GM18507 (cell line): ENCODE results near the gene ALPL.

Experiments
- DNase-seq: peaks from one replicate; pipeline ENCODE4 v3.0.0; 2011; ENCODE audit warnings: low read depth; ENCODE audit not compliant: insufficient read length; ENCODE audit errors: extremely low spot score
- FAIRE-seq: peaks from 2 replicates; lab custom pipeline; 2011; peaks lifted over from hg19 to GRCh38; lab: Jason Lieb, UNC

Gene ALPL

DNA sequence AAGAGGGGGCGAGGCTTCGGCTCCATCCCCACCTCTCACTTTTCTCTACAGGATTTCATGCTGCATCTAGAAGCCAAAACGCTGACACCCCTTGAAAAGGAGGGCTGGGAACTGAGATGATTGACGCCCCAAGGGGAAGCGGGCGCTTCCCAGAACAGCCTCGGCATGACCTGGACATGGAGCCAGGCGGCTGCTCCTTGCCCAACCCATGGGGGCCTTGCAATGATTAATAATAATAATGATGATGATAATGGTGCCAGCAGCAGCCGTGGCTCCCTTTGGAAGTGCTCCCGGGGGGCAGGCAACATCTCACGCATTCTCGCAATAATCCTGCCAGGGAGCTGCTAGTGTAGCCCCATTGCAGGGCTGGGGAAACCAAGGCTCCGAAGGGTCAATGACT, 81.7 kb downstream of the ALPL start:
- FAIRE-seq = no peak

DNA sequence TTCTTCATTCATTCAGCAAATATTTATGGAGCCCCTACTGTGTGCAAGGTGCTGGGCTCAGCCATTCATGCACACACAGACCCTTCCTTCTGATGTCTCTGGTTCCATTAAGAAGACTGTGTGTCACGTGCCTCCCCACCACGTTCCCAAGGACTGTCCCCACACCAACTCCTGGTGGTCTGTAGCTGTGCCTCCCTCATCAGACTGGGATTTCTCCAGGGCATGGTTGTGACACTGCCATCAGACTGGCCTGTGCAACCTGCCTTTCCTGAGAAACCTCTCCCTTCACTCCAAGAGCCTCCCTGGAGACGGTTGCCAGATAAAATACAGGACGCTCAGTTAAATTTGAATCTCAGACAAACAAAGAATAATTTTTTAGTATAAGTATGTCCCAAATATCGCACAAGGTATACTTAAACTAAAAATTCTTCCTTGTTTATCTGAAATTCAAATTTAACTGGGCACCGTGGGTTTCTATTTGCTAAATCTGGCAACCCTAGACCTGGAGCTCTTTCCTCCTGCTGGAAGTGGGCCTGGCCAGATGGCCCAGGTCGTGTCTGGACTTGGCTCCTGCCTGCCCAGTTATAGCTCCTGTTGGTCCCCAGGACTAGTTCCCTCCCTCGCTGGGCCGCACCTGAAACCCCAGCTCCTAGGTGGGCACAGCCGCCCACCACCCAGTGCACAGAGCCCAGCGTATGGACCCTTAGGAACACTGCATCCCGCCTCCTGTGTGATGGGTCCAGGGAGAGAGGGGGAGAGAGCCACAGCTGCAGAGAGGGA, 83.1 kb downstream of the ALPL start:
- FAIRE-seq (no peak), DNase-seq (no peak)

More for the DNA sequence above, 81.7 kb downstream of the ALPL start:
- no peak for DNase-seq

DNA sequence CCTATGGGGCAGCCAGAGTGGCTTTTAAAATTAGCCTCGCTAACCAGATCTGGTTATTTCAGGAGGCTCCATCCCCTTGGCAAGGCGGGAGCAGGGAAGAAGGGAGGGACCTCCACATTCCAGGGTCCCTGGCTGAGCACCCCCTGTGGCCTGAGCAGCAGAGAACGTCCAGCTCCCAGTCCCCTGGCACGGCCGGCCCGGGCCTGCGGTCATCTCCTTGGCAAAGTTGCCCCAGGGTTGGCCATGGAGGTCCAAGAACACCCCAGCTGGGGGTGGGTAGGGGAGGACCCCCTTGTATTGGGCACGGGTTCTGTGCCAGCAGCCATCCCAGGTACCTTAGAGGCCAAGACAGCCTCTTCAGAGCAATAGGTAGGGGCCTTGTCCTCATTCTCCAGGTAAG, 84.0 kb downstream of the ALPL start:
- DNase-seq (no peak), FAIRE-seq (no peak)

DNA sequence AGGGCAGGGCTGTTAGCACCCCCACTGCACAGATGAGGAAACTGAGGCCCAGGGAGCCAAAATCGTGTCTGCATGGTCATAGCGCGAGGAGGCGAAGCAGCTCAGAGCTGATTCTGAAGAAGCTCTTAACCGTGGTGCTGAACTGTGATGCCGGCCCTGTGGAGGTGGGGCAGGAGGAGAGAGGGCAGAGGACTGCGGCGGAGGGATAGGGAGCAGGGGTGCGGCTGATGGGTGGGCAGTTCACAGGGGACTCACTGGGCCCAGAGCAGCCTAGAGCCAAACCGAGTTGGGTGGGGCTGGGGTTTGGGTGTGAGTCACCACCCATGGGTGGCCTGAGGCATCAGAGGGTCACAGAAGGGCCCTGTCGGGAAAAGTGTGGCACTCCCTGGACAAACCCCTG, 85.3 kb downstream of the ALPL start:
- DNase-seq (no peak), FAIRE-seq (no peak)

DNA sequence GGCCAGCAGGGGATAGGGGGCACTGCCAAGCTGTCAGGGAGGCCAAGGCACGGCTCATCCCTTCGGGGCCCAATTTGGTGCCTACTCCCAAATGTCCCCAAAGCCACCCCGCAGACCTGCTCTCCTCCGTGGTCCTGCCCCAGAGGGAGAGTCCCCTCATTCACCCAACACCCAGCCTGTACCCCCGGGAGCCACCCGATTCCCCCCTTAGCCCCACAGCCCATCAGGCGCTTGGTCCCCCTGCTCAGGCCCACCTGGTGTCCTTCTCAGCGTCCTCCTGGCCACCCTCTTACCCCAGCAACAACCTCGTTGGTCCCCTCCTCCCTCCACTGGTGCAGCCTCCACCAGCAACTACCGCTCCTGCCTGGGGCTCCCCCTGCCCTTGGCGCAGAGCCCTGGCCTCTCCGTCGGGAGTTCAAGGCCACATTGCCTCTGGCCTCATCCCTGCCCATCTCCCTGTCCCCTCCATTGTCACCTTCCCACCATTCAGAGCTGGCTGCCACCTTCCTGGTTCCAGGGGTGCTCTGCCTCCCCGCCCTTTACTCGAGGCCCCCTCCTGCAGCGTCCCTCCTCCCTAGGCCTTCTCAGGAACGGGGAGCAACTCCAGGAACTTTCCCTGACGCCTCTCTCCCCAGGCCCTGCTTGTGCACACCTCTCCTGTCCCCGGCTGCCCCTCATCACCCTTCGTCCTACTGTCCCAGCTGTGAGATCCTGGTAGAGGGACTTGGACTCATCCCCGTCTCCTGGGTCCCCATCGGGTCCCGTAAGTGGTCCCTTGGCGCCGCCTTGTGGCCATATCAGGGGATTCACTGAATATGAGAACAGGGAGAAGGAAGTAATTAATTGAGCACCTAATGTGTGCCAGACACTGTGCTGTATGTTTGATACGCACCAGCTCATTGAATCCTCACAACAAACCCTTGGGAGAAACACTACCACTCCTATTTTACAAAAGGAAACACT, 86.0 kb downstream of the ALPL start:
- DNase-seq (peak; percentile 33), FAIRE-seq (peak; percentile 5)

DNA sequence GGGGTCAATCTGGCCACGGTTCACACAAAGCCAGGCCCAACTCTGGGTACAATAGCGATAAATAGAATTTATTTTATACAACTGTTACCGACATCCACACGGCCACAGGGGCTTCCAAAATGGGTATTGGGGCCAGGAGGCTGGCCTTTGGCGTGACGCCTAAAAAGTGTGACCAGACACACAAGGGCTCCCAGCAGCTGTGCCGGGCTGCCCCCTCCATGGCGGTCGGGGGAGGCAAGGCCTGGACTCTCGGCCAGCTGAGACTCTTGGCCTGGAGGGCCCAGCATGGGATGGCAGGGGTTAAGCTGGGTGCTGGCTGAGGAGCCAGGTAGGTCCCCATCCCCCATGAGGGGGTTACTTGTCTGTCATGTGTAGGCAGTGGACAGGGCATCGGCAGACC, 87.0 kb downstream of the ALPL start:
- FAIRE-seq (no peak), DNase-seq (no peak)

DNA sequence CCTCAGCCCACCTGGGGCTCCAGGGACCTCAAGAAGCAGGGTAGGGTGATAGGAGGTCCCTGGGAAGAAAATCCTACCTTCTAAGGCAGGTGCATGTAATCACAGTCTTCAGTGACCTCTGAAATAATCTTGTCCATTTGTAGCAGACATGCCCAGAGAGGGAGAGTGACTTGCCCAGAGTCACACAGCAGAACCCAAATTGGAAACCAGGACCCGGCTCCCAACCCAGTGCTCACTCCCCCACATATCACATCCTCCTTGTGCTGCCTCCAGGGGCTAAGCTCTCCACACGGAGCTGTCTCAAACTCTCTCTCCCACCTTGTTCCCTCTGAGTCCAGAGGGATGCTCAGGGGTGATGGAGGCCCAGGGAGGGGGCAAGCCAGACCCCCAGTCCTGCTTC, 87.4 kb downstream of the ALPL start:
- DNase-seq = no peak
- FAIRE-seq = no peak

DNA sequence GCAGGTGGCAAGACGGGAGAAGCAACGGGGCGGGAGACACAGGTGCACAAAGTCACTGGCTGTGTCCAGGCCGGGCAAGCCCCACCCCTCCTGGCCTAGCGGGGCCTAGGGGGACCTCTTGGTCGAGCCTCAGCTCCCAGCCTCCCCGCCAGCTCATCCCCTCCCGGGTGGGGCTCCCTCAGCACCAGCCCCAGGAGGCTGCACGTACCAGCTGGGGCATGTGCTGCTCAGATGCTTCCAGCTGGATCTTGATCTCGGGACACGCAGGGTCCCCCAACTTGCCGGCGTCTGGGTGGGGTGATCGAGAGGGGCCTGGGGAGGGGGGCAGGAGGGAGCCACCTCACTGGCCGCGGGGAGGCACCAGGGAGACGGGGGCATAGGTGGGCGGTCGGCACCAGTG, 88.5 kb downstream of the ALPL start:
- FAIRE-seq = no peak
- DNase-seq = no peak

DNA sequence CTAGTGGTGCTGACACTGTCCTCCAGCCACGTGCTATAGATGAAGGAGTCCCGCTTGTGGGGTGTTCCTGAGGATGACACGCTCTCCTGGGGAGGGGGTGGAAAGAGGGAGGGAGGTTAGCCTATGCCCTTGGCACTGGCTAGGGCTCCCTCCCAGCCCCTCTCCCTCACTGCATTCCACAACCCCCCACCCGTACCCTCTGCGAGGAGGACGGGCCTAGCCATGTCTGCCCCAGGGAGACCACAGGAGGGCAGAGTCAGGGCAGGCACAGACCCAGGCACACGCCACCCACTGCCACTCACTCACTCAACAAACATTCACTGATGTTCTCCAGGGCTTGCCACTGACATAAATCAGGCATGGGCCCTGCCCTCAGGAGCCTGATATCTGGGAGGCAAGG, 89.2 kb downstream of the ALPL start:
- DNase-seq (no peak), FAIRE-seq (no peak)

DNA sequence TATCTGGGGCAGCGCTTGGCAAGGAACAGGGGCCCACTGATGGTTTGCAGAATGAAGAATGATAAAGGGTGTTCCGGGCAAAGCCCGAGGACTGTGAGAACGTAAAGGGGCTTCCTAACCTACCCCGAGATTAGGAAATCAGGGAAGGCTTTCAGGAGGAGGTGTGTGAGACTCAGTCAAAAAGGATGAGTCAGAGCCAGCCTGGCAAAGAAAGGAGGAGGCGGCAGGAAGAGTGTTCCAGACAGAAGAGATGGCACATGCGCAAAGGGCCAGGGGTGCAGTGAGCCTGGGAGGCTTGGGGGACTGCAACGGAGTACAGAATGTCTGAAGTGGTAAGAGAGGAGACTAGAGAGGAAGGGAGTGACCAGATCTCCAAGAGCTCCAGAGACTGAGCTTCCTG, 89.7 kb downstream of the ALPL start:
- no peak for FAIRE-seq

DNA sequence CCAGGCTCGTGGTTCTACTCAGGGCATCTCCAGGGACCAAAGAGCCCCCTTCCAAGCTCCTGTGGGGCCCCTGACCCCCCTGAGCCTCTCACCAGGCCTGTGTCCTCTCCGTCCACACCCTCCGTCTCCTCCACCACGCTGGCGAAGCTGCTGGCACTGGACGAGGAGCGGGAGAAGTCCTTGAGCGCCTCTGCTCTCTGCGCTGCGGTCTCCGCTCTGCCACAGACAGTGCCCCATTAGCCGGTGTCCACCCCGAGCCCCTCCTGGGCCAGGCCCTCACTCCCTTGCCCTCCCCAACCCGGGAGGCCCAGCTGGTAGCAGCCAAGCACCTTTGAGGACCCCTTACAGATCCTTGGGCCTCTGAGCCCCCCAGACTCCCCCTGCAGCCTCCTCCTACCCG, 90.2 kb downstream of the ALPL start:
- no peak for DNase-seq
- no peak for FAIRE-seq

More for the DNA sequence above, 89.7 kb downstream of the ALPL start:
- DNase-seq = no peak

DNA sequence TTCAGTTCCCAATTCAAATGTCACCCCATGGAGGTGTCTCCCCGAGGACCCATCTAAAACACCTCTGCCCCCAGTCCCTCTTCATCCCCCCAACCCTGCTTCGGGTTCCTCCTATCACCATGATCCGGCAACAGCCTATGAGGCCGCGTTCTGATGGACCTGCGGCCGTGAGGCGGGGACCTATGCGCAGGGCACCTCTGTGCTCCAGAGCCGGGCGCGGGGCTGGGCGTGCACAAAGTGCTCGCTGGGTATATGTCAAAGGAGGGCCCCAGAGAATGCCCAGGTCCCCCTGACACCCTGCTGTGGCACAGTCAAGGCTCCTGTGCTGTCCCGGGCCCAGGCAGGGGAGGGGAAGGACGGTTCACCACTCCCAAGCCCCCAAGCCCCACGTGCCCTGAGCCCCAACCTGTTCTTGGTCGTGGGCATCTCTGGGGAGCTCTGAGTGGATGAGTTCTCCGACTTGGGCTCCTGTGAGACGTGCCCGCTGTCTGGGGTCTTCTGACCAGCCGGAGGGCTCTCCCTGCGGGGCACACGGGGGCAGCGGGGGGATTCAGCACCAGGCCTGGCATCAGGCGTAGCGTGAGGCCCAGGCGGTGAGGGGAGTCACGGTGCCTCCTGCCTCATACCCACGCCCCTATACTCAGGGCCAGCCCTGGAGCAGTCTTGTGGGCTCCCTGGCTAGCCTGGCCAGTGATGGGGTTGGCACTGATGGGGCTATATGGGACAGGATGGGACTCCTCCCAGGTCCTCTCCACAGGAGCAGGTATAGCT, 92.2 kb downstream of the ALPL start:
- DNase-seq (no peak), FAIRE-seq (no peak)

DNA sequence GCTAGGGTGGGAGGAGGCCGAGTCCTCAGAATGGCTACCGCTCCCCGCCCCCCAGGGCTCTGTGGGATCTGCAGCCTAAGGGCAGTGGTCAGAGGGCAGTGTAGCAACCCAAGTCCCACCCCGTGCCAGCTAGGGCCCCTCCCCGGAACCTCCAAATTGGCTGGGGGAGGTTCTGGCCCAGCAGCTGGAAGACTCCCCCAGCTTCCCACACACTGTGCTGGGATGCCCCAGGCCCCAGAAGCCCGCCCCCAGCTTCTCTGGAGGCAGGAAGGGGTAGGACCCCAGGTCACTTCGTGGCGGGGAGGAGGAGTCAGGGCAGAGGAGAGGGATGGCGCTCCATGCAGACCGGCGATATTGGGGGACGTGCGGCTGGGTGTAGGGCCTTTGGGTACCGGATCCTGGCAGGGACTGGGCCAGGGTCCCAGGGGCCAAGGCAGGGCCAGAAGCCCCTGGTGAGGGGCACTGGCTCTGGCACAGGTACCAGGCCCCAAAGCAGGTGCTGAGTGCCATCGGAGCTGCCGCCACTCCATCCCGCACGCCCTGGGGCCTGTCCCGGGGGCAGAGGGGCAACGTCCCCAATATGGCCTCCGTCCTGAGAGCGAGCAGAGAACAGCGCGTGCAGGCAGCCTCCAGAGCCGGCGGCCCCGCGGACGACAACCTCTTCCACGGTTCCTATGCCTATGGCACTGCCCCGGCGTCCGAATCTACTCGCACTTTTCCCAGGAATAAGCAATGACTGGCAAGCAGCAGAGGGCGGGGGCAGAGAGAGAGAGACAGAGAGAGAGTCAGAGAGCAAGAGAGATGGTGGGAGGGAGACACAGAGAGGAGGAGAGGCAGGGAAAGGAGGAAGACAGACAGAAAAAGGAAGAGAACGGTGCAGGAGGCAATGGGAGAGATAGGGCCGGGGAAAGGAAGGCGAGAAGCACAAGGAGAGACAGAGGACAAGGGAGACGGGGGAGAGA, 94.2 kb downstream of the ALPL start:
- FAIRE-seq = no peak
- DNase-seq = no peak

DNA sequence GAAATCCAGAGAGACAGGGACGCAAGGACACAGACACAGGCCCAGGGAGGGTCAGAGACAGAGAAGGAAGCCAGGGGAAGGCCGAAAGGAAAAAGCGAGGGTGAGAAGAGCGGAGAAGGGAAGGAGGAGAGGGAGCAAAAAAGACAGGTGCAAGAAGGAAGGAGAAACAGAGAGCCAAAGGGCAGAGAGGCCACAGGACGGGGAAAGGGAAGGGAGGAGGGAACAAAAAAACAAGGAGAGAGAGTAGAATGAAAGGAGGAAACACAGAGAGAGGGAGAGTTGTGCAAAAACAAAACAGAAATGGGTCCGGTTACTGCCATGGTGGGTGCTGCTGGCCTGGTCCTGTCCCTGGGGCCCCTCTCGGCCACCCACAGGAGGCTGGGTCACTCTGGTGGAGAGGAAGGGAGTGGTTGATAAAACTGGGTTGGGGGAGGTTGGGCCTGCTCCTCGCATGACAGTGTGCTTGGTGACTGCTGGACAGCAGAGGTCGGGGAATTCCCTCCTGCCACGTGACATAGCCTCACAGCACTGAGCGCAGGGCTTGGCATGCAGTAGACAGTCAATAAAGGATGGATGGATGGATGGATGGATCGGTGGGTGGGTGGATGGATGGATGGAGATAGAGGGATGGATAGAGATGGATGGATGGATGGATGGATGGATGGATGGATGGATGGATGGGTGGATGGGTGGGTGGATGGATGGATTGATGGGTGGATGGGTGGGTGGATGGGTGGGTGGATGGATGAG, 95.2 kb downstream of the ALPL start:
- no peak for FAIRE-seq
- DNase-seq = no peak

DNA sequence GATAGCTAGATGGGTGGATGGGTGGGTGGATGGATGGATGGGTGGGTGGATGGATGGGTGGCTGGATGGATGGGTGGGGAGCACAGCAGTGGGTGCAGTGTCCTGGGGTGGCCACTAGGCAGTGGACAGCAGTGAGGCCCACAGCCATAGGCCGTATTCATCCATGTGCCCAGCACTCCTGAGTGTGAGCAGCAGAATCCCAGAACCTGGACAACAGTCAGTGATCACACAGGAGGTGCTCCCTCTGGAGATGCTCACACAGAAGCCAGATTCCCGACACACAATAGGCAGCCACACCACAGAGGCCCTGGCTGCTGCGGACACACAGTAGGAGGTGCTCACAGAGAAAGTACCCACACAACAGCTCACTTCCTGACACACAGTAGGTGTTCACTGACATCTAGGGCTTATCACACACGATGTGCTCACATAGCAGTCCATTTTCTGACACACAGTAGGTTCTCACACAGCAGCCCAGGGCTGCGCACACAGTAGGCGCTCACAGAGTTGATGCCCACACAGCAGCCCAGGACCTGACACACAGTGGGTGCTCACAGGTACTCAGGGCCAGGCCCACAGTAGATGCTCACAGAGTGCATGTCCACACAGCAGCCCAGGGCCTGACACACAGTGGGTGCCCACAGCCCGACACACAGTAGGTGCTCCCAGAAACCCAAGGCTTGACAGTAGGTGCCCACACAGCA, 95.9 kb downstream of the ALPL start:
- DNase-seq = no peak
- FAIRE-seq = no peak

DNA sequence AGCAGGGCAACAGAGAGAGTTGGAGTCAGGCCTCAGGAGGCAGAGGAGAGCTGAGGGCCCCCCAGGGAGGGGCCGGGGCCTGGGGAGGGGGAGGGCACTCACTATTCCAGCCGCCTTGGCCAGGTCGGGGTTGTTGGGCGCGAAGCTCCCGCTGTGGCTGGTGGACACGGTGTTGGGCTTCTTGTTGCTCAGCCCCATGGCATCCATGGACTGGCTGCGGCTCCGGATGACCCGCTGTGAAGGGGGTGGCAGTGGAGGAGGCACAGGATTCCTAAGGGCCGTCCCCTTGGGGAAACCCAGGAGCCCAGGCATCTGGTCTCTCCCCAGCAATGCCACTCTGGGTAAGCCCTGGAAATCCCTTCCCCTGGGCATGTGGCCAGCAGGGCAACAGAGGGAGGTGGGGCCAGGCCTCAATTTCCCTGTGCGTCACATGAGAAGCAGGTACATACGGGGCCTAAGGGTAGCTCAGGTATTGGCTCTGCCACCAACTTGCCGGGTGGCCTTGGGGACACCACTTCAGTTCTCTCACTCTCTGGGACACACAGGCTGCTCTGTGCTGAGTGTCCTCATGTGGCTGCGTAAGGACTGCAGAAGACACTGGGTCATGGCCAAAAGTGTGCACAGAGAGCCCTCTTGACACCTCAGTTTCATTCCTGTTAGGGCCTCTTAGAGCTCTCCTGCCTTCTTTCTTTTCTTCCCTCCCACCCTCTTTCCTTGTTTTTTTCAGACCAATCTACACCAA, 96.9 kb downstream of the ALPL start:
- no peak for FAIRE-seq
- DNase-seq = no peak
